T-helper 17 cell (primary cell): ENCODE data around the gene PCOLCE2. TPM values are rescaled to one million over a fixed set of nuclear protein-coding genes. Genes with fewer than 3 reads are reported as not detected.

Experiments used
- total RNA-seq, 4 donors: library from RNA in 2 of 4; stranded (reverse) in 2 of 4; gene quantifications; one replicate each; pipeline ENCODE4 v1.2.3 and lab custom pipeline; 2022 to 2026

PCOLCE2 gene
- total RNA-seq, 2 donors from 2014 or later = not detected

Other genes with a start within 250 kb of the PCOLCE2 start
- gene TRPC1, start 165.0 kb downstream of the PCOLCE2 start, total RNA-seq = 1 to 10 TPM; 3.3 to 5.1 TPM
- gene PAQR9, start 74.6 kb upstream of the PCOLCE2 start, total RNA-seq = not detected
- 100 to 1,000 TPM; 145 to 171 TPM for gene U2SURP, start 112.5 kb upstream of the PCOLCE2 start, total RNA-seq
- 1 to 10 TPM; 1.8 to 2.2 TPM for gene CHST2, start 230.7 kb upstream of the PCOLCE2 start, total RNA-seq